ENCODE data around the gene APC2.

APC2 gene, protein sequence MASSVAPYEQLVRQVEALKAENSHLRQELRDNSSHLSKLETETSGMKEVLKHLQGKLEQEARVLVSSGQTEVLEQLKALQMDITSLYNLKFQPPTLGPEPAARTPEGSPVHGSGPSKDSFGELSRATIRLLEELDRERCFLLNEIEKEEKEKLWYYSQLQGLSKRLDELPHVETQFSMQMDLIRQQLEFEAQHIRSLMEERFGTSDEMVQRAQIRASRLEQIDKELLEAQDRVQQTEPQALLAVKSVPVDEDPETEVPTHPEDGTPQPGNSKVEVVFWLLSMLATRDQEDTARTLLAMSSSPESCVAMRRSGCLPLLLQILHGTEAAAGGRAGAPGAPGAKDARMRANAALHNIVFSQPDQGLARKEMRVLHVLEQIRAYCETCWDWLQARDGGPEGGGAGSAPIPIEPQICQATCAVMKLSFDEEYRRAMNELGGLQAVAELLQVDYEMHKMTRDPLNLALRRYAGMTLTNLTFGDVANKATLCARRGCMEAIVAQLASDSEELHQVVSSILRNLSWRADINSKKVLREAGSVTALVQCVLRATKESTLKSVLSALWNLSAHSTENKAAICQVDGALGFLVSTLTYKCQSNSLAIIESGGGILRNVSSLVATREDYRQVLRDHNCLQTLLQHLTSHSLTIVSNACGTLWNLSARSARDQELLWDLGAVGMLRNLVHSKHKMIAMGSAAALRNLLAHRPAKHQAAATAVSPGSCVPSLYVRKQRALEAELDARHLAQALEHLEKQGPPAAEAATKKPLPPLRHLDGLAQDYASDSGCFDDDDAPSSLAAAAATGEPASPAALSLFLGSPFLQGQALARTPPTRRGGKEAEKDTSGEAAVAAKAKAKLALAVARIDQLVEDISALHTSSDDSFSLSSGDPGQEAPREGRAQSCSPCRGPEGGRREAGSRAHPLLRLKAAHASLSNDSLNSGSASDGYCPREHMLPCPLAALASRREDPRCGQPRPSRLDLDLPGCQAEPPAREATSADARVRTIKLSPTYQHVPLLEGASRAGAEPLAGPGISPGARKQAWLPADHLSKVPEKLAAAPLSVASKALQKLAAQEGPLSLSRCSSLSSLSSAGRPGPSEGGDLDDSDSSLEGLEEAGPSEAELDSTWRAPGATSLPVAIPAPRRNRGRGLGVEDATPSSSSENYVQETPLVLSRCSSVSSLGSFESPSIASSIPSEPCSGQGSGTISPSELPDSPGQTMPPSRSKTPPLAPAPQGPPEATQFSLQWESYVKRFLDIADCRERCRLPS (N-terminal part only)

DNA sequence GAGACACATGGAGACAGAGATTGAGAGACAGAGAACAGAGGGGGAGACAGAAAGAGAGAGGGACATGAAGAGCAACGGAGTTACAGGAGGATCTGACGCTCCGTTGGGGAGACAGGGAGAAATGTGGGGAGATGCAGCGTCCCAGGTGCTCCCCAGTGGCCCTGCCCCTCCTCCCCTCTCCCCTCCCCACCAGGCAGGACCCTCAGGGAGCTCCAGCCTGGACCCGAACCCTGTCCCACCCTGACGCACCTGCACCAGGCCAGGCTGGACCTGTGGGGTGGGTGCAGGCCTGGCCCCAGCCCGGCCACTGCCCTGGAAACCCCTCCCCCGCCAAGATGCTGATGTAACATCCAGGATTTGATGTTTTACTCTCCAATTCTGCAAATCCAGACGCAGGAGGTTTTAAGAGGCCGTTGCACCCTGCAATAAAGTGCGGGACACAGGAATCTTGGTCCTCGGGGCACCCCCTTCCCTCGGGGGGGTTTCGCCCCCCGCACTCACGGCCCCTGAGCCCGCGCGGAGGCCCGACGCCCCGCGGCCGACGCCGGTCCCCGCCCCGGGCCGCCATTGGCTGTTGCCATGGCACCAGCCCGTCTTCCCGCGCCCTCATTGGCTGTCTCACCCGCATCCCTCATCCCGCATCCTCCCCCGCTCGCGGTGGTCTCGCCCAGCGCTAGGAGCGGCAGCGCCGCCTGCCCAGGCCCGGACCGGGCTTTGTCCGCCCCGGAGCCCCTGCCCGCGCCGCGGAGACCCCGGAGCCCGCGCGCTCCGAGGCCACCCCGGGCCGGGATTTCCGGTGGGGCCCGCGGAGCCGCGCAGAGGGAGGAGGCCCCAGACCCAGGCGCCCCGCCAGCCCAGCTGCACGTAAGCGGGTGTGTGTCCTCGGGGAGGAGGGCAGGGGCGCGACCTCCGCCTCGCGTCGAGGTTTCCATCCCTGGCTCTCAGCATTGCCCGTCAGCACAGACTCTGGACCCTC is at the start of gene APC2:
APC2 (plus strand) TSS at position 655 of the 976 bp plus-strand sequence. CDS start 2,881 bp downstream, outside the sequence.
- Mint-ChIP-seq H3K4me3 (peak within 1 kb of the TSS; percentile 41), H3K36me3 (peaks cover 5% of the 10 kb centered on the region), H3K9me3 (no peaks in the 10 kb centered on the region), H3K4me1 (peaks cover 24% of the 10 kb centered on the region), H3K27ac (no peak within 1 kb of the TSS)
- DNase-seq (ENCODE audit: low spot score in 2 of 2), result peak in 1 of 2 donors; percentile 79
- ATAC-seq, result peak; percentile 19

DNA sequence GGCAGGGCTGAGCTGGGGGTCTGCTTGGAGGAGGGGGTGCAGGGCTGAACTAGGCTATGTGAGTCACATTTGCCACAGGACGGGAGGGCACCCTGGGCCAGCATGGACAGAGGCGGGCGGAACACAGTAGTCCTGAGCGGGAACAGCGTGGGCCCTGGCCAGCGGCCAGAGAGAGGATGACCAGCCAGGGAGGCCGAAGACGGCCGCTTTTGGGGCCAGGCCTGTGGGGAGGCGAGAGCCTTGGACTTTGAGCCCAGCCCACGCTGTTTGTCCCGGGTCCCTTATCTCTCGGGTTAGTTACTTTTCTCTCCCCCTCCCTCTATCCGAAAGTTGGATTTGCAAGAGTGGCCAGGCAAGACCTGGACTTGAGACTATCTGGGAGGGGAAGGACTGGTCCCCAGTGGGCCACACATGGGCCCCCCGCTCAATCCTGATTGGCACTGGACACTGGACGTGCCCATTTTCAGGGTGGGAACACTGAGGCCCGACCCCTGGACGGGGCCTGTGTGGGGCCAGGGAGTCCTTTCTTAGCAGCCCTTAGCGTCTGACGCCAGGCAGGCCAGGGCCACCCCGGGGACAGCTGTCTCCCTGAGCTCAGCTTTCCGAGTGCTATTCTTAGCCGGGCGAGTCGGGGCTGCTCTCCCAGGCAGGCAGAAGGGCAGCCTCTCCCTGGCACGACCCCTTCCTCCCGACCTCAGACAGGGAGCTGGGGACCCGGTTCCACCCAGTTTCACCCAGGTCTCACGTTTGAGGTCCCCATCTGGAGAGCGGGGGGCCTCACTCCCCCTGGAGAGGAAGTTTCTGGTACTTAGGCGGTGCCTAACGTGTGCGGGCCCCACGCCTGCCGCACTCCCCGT is 49.4 kb upstream of the APC2 start:
- H3K4me1 Mint-ChIP-seq, result peaks cover 13% of the 10 kb centered on the region
- H3K27ac Mint-ChIP-seq, result no peak overlapping the region
- peak; percentile 17 for ATAC-seq
- no peak for DNase-seq (ENCODE audit: low spot score in 2 of 2)
- H3K4me3 Mint-ChIP-seq, result peak overlapping the region; percentile 61
- peaks cover 7% of the 10 kb centered on the region for H3K36me3 Mint-ChIP-seq
- no peaks in the 10 kb centered on the region for H3K9me3 Mint-ChIP-seq

DNA sequence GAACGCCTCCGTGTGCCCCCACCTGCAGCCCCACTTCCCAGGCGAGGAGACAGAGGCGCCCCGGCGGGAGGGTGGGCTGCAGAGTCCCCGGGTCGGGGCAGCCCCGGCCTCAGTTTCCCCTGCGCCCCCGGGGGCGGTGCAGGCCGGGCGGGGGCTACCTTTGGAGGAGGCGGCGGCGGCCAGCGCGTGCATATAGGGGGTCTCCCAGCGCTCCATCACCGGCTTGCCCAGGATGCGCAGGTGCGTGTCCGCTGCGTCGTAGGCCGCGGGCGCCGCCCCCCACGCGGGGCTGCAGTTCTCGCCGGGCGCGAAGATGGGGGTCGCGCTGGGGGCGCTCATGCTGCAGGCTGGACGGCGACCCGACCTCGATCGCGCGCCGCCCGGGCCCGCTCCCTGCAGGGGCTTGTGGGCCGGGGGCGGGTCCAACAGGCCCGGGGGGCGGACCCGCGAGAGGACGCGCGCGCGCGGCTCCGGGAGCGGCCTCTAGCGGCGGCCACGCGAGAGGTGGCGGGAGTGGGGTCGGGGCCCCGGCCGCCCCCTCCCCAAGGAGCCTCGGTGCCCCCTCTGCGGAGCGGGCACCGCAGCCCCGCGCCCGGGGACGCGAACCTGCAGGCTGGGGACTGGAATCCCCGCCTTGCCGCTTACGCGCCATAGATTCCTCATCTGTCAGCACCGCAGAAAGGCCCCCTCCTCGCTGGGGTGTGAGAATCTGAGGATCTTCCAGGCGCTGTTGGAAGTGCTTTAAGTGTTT is 48.6 kb upstream of the APC2 start, which contains the start of gene GAMT:
GAMT (minus strand) TSS at position 405 of the 751 bp plus-strand sequence; CDS start at position 339, 66 bp downstream.
- H3K36me3 Mint-ChIP-seq, result peaks cover 2% of the 10 kb centered on the region
- peak within 1 kb of the TSS; percentile 61 for H3K4me3 Mint-ChIP-seq
- H3K4me1 Mint-ChIP-seq, result peaks cover 9% of the 10 kb centered on the region
- DNase-seq (ENCODE audit: low spot score in 2 of 2), result peak; percentile 57 to 79
- H3K27ac Mint-ChIP-seq, result no peak within 1 kb of the TSS
- peak; percentile 79 for ATAC-seq
- H3K9me3 Mint-ChIP-seq, result no peaks in the 10 kb centered on the region

DNA sequence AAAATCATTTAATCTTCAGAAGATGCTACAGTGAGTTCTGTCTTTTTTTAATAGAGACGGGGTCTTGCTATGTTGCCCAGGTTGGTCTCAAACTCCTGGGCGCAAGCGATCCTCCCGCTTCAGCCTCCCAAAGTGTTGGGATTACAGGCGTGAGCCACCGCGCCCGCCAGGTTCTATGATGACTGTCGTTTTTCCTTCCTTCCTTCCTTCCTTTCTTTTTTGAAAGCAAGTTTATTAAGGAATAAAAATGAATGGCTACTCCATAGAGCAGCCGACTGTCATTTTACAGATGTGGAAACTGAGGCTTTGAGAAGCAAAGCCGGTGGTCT is 48.1 kb upstream of the APC2 start:
- no peak for ATAC-seq
- Mint-ChIP-seq H3K36me3 (no peaks in the 10 kb centered on the region), H3K27ac (no peak overlapping the region), H3K9me3 (no peaks in the 10 kb centered on the region), H3K4me1 (peaks cover 11% of the 10 kb centered on the region), H3K4me3 (peak overlapping the region; percentile 16)
- no peak for DNase-seq (ENCODE audit: low spot score in 2 of 2)

DNA sequence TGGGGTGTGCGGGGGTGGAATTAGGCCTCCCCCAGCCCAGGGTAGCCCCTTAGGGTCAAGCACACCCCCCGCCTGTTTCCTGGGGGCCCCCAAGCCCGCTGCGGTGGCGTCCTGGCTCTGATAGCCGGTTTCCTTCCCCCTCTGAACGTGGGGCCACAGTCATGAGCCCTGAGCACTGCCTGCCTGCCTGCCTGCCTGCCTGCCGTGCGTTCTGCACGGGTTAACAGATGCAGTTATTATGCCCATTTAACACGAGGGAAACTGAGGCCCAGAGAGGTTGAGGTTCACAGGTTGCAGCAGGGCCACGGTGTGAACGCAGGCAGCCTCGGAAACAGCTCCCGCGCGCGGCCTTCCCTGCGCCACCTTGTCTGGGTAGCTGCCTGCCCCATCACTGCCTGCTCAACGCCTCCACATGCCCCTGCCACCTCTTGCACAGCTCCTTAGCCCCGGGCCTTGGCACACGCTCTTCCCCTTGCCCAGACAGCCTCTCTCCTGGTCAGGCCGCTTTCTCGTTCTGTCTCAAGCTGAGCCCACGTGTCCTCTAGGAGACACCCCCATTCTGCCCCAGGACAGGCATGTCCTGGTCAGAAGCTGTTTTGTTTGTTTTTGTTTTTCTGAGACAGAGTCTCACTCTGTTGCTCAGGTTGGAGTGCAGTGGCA is 47.4 kb upstream of the APC2 start:
- Mint-ChIP-seq H3K27ac (no peak overlapping the region), H3K36me3 (no peaks in the 10 kb centered on the region), H3K9me3 (no peaks in the 10 kb centered on the region), H3K4me1 (peaks cover 11% of the 10 kb centered on the region), H3K4me3 (peak overlapping the region; percentile 53)
- ATAC-seq (no peak), DNase-seq (ENCODE audit: low spot score in 2 of 2) (no peak)

DNA sequence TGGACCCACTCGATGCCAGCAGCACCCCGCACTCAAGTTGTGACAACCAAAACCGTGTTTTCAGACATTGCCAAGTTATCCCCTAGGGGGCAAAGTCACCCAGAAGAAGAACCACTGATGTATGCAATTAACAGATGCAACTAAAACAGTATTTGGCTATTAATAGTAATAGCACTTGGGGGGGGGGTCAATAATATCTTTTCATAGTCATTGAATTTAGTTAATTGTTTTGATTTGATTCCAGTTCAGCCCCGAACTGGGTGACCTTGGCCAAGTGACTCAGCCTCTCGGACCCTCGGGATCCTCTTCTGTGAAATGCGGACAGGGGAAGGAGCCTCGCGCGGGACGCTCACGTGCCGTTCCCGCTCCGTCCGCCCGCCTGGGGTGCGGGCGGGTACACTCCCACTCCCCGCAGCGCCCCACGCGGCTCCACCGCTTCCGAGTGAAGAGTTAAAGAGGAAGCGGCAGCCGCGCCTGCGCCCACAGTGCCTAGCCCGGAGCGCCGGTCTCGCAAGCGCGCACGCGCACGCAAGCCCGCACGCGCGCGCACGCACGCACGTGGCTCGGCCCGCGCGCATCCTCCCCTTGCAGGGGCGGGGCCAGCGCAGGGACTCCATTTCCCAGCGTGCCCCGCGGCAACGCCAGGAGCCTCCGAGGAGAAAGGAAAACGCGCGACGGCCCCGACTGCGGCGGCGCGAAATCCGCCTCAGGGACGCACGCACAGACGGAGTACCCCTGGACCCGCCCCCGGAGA is 43.0 kb upstream of the APC2 start:
- DNase-seq (ENCODE audit: low spot score in 2 of 2), result peak; percentile 100
- Mint-ChIP-seq H3K4me1 (peaks cover 44% of the 10 kb centered on the region), H3K36me3 (peaks cover 36% of the 10 kb centered on the region), H3K9me3 (no peaks in the 10 kb centered on the region), H3K27ac (peak overlapping the region; percentile 81), H3K4me3 (peak overlapping the region; percentile 93)
- ATAC-seq, result peak; percentile 84

DNA sequence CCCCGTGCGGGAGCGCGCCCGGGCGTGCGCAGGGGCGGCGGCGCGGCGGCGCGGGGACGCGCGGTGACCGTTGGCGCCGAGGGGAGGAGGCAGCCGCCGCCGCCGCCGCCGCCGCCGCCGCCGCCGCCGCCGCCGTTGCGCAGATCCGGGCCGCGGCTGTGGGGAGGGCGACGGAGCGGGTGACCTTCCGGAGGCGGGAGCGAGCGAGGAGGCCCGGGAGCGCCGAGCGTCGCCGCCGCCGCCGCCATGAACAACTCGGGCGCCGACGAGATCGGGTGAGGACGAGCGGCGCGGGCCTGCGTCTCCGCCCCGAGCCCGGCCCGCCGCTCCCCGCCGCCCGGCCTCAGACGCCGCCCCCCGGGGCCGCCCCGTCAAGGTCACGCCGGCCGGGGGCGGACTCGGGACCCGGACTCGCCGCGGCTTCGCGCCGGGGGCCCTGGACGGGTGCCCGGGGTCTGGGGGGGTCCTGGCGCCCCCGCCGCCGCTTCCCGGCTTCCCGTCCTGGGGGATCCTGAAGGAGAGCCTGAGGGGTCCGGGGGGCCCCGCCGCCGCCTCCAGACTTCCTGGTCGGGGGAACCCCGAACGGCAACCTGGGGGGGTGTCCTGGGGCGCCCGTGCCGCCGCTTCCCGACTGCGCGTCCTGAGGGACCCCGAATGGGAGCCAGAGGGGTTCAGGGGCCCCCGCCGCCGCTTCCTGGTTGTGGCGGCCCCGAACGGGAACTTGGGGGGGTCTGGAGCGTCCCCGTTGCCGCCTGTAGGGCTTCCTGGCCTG is 42.2 kb upstream of the APC2 start, which contains the start of gene DAZAP1:
DAZAP1 (plus strand) TSS at position 59 of the 772 bp plus-strand sequence; CDS start at position 247, 188 bp downstream.
- DNase-seq (ENCODE audit: low spot score in 2 of 2) (peak; percentile 50 to 78), ATAC-seq (peak; percentile 43)
- Mint-ChIP-seq H3K9me3 (no peaks in the 10 kb centered on the region), H3K27ac (peak within 1 kb of the TSS; percentile 87), H3K4me1 (peaks cover 49% of the 10 kb centered on the region), H3K36me3 (peaks cover 39% of the 10 kb centered on the region), H3K4me3 (peak within 1 kb of the TSS; percentile 93)

DNA sequence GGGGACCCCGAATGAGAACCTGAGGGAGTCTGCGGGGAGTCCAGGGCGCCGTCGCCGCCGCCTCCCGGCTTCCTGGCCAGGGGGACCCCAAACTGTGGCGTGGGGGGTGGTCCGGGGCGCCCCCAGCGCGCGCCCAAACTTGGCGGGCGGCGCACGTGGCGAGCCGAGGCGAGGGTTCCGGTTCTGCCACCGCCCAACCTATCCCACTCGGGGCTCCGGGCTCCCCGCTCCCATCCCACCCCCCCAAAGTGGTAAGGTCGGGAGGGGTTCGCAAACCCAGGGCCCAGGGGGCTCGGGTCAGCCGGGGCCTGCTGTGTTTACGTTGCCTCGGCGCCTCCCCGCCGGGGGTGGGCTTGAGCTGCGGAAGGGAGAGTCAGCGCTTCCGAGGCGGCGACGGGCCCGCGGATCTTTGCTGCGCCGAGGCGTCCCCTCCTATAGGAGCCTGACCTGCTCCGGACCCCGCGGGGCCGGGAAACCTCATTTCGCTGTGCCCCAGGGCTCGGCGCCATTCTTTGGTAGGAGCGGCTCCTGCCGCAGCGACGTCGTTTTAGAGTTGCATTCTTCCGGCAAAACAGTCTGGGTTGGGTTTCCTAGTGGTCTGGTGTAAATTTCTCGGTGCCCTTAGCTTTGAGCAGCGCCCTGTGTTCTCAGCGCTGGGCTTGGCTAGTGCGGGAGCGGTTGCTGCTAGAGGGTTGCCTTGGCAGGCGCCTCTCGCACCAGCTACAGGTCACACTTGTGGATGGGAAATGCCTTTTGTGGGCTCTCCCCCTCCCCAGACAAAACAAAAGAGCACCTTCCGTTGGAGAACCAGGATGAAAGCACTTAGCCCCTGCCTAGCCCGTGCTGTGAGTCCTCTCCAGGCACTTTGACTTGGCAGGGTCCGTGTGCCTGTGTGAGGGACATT is 41.4 kb upstream of the APC2 start:
- Mint-ChIP-seq H3K4me1 (peaks cover 54% of the 10 kb centered on the region), H3K4me3 (peak overlapping the region; percentile 93), H3K9me3 (no peaks in the 10 kb centered on the region), H3K27ac (peak overlapping the region; percentile 87), H3K36me3 (peaks cover 47% of the 10 kb centered on the region)
- DNase-seq (ENCODE audit: low spot score in 2 of 2), result peak; percentile 41 to 76
- peak; percentile 24 for ATAC-seq

DNA sequence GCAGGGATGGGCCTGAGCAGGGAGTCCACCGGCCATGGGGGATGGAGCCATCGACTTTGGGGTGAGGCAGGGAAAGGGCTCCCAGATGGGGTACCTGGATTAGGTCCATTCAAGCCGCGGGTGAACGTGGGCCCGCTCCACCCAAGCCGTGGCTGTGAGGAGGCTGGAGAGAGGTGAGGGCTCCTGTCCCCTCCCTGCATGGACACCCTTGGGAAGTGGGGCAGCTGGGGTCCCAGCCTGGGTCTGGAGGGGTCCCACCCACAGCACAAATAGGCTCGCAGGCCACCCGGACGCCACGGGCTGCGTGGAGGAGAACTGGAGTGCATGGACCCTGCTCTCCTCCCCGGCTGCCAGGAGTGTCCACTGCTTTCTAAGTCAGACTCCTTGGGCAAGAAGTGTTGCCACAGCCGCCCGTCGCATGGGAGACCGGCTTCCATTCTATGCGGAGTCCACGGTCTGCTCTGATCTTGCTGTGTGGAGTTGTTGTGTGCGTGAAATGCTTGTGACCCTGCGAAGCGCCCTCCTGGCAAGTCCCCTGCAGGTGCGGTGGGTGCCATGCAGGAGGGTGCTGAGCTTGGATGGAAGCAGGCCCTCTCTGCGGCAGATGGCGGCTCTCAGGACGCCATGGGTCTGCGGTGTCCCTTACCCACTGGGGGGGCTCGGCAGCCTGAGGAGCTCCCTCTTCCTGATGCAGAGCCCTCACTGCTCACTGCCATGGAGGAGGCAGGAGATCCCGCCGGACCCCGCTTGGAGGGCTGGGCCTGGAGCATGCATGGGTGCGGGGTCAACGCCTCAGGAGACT is 40.5 kb upstream of the APC2 start:
- H3K4me3 Mint-ChIP-seq, result peak overlapping the region; percentile 93
- ATAC-seq (no peak), DNase-seq (ENCODE audit: low spot score in 2 of 2) (no peak)
- peaks cover 55% of the 10 kb centered on the region for H3K36me3 Mint-ChIP-seq
- peaks cover 56% of the 10 kb centered on the region for H3K4me1 Mint-ChIP-seq
- no peaks in the 10 kb centered on the region for H3K9me3 Mint-ChIP-seq
- peak overlapping the region; percentile 87 for H3K27ac Mint-ChIP-seq
